Trophoblast cell (in vitro differentiated cells and primary cell): ENCODE data around the gene TBC1D2.

Source experiments
- DNase-seq, 2 donors: peaks; one replicate each; pipeline ENCODE4 v3.0.0-alpha.2; 2016
- H2AFZ ChIP-seq: 2 replicates; pipeline ENCODE4 v1.6.1; 2013; ENCODE audit warnings: low read length, moderate library complexity, mild to moderate bottlenecking; ENCODE audit not compliant: insufficient read depth, poor library complexity
- H2AK5ac ChIP-seq: 2 replicates; pipeline ENCODE4 v1.6.1; 2013; ENCODE audit warnings: mild to moderate bottlenecking, low read length
- H2BK120ac ChIP-seq: 2 replicates; pipeline ENCODE4 v1.6.1; 2013; ENCODE audit warnings: low read length, mild to moderate bottlenecking, moderate library complexity; ENCODE audit not compliant: insufficient read depth, poor library complexity
- H2BK12ac ChIP-seq: 2 replicates; pipeline ENCODE4 v1.6.1; 2013; ENCODE audit warnings: mild to moderate bottlenecking, low read length, moderate library complexity
- H2BK5ac ChIP-seq: 2 replicates; pipeline ENCODE4 v1.6.1; 2013; ENCODE audit warnings: low read length, low read depth, moderate library complexity, mild to moderate bottlenecking; ENCODE audit not compliant: poor library complexity
- H3K14ac ChIP-seq: 2 replicates; pipeline ENCODE4 v1.6.1; 2013; ENCODE audit warnings: mild to moderate bottlenecking, low read length
- H3K18ac ChIP-seq: 2 replicates; pipeline ENCODE4 v1.6.1; 2013; ENCODE audit warnings: mild to moderate bottlenecking, low read length
- H3K23ac ChIP-seq: 2 replicates; pipeline ENCODE4 v1.6.1; 2013; ENCODE audit warnings: low read length
- H3K27ac ChIP-seq: 2 replicates; pipeline ENCODE4 v1.5.1; 2013; ENCODE audit warnings: low read depth, mild to moderate bottlenecking, inconsistent platforms, low read length, moderate library complexity
- H3K27me3 ChIP-seq: 2 replicates; pipeline ENCODE4 v1.6.1; 2013; ENCODE audit warnings: inconsistent platforms, mild to moderate bottlenecking, low read length, moderate library complexity; ENCODE audit not compliant: insufficient read depth
- H3K36me3 ChIP-seq, 2 experiments: 1 replicate in 1 of 2; 2 replicates in 1 of 2; pipeline ENCODE4 v1.6.1; 2013; ENCODE audit warnings: low read length in 2 of 2, mild to moderate bottlenecking in 2 of 2, moderate library complexity in 1 of 2; ENCODE audit not compliant: insufficient read depth in 2 of 2, control insufficient read depth in 1 of 2
- H3K4ac ChIP-seq: 2 replicates; pipeline ENCODE4 v1.6.1; 2013; ENCODE audit warnings: low read depth, mild to moderate bottlenecking, low read length, moderate library complexity
- H3K4me1 ChIP-seq, 2 experiments: 1 replicate in 1 of 2; 2 replicates in 1 of 2; pipeline ENCODE4 v1.6.1; 2013; ENCODE audit warnings: low read length in 2 of 2, mild to moderate bottlenecking in 2 of 2, moderate library complexity in 1 of 2; ENCODE audit not compliant: insufficient read depth in 2 of 2, control insufficient read depth in 1 of 2
- H3K4me2 ChIP-seq: 2 replicates; pipeline ENCODE4 v1.6.1; 2013; ENCODE audit warnings: inconsistent platforms, mild to moderate bottlenecking, low read length, moderate library complexity
- H3K4me3 ChIP-seq: 2 replicates; pipeline ENCODE4 v1.5.1; 2013; ENCODE audit warnings: mild to moderate bottlenecking, low read depth, low read length, inconsistent platforms
- H3K79me1 ChIP-seq: one replicate; pipeline ENCODE4 v1.6.1; 2013; ENCODE audit warnings: low read length
- H3K79me2 ChIP-seq: 2 replicates; pipeline ENCODE4 v1.6.1; 2013; ENCODE audit warnings: low read length, mild to moderate bottlenecking; ENCODE audit not compliant: control insufficient read depth, insufficient read depth, poor library complexity
- H3K9ac ChIP-seq: 2 replicates; pipeline ENCODE4 v1.6.1; 2013; ENCODE audit warnings: mild to moderate bottlenecking, low read length
- H3K9me3 ChIP-seq: 2 replicates; pipeline ENCODE4 v1.6.1; 2013; ENCODE audit warnings: low read depth, mild to moderate bottlenecking, control low read depth, inconsistent platforms, low read length; ENCODE audit not compliant: insufficient read depth
- H4K12ac ChIP-seq: 2 replicates; pipeline ENCODE4 v1.6.1; 2013; ENCODE audit warnings: low read depth, mild to moderate bottlenecking, low read length, moderate library complexity
- H4K8ac ChIP-seq: 2 replicates; pipeline ENCODE4 v1.6.1; 2013; ENCODE audit warnings: low read depth, mild to moderate bottlenecking, low read length, moderate library complexity
- H4K91ac ChIP-seq: one replicate; pipeline ENCODE4 v1.6.1; 2013; ENCODE audit warnings: low read depth, mild to moderate bottlenecking, low read length, moderate library complexity
- WGBS: extraction: QIAGEN DNeasy Blood & Tissue Kit; methylation state at CpG from one replicate; pipeline ENCODE4 v1.1.7; 2013; ENCODE audit warnings: missing lambda C conversion rate; ENCODE audit not compliant: insufficient read length, insufficient coverage; ENCODE audit errors: extremely low coverage; 5-methylcytosine and 5-hydroxymethylcytosine counted together

TBC1D2 gene

DNA sequence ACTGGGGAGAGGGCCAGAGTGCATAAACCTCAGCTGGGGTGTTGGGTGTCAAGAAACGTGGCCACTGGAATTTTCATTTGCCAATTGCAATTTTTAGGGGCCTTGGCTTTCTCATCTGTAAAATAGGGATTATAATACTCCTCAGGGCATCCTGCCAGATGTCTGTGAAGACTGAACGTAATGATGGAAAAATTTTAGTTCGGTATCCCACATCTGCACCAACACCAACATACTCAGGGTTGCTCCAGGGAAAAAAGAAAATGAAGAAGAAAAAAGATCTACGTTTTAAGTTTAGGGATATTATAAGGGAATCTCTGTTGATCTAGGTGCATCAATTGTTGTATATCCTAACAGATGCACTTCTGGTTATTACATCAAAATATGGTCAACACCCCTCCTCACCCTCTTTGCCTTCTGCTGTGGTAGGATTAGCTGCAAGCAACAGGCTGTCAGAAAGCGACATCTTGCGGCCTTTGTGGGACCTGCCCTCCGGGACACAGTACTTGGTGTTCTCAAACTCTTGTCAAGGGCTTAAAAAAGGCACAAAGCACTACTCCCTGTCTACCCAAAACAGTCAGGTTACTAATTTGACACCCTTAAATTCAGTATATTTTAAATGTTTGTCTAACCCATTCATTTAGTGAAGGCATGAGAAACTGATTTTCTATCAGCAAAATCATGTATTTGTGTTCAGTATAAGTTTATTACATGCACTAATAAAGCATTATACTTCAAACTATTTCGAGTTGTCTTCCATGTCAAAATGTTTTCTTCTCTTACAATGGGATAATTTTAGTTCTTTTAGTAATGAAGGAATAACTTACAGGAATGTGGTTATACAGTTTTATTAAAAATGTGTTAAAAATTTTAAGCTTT is 8.3 kb upstream of the TBC1D2 start:
- no peak overlapping the region for H4K91ac ChIP-seq

DNA sequence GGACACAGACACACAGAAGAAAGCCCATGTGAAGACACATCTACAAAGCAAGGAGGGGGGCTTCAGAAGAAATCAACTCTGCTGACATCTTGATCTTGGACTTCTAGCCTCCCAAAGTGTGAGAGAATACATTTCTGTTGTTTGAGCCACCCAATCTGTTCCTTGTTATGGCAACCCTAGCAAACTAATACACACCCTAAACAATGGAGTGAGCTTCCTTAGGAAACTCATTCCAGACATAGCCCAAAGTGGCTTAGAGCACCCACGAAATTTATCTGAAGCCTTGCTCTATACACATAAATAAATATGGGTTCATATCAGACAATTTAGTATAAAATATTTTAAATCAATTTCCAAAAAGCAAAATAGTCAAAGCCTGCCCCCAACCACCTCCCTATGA is 7.6 kb upstream of the TBC1D2 start:
- no peak overlapping the region for H3K23ac ChIP-seq
- no peaks in the 10 kb centered on the region for H3K79me2 ChIP-seq
- no peak overlapping the region for H2BK12ac ChIP-seq
- no peak overlapping the region for H3K4ac ChIP-seq
- no peaks in the 10 kb centered on the region for H3K9me3 ChIP-seq
- no peak overlapping the region for H4K12ac ChIP-seq
- H3K9ac ChIP-seq, result no peak overlapping the region
- H3K4me2 ChIP-seq, result no peak overlapping the region
- H3K4me3 ChIP-seq, result no peak overlapping the region
- H2AFZ ChIP-seq, result no peak overlapping the region
- H2BK5ac ChIP-seq, result no peak overlapping the region
- H3K36me3 ChIP-seq, result no peaks in the 10 kb centered on the region
- H2BK120ac ChIP-seq, result no peak overlapping the region
- WGBS, result no CpG with 5 or more reads among the region's 1 CpG
- no peak overlapping the region for H4K91ac ChIP-seq
- H3K4me1 ChIP-seq, result no peaks in the 10 kb centered on the region
- no peak overlapping the region for H3K27ac ChIP-seq
- H3K27me3 ChIP-seq, result no peaks in the 10 kb centered on the region
- no peak for DNase-seq
- no peak overlapping the region for H3K18ac ChIP-seq
- H2AK5ac ChIP-seq, result no peak overlapping the region
- no peak overlapping the region for H4K8ac ChIP-seq
- no peak overlapping the region for H3K14ac ChIP-seq
- H3K79me1 ChIP-seq, result no peaks in the 10 kb centered on the region

More for the DNA sequence above, 8.3 kb upstream of the TBC1D2 start:
- Histone ChIP-seq H3K4me1 (no peaks in the 10 kb centered on the region), H3K27me3 (no peaks in the 10 kb centered on the region), H3K4me2 (no peak overlapping the region), H3K23ac (no peak overlapping the region), H2BK12ac (no peak overlapping the region), H3K9ac (no peak overlapping the region), H2AK5ac (no peak overlapping the region), H3K79me1 (no peaks in the 10 kb centered on the region), H4K8ac (no peak overlapping the region), H3K4me3 (no peak overlapping the region), H3K9me3 (no peaks in the 10 kb centered on the region), H4K12ac (no peak overlapping the region), H3K36me3 (no peaks in the 10 kb centered on the region), H3K4ac (no peak overlapping the region), H3K79me2 (no peaks in the 10 kb centered on the region), H3K27ac (no peak overlapping the region), H2AFZ (no peak overlapping the region), H3K14ac (no peak overlapping the region), H2BK120ac (no peak overlapping the region), H2BK5ac (no peak overlapping the region), H3K18ac (no peak overlapping the region)
- DNase-seq, result peak; percentile 59 to 87
- no CpG with 5 or more reads among the region's 8 CpGs for WGBS

DNA sequence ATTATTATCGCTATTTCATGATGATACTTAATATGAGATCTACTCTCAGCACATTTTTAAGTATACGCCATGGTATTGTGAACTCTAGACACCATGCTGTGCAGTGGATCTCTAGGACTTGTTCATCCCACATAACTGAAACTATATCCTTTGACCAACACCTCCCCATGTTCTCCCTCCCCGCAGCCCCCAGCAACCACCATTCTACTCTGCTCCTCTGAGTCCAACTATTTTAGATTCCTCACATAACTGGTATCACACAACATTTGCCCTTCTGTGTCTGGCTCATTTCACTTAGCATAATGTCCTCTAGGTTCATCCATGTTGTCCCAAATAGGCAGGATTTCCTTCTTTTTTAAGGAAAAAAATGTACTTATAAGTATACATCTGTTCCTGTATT is 6.6 kb upstream of the TBC1D2 start:
- no peak overlapping the region for H3K9ac ChIP-seq
- H3K9me3 ChIP-seq, result no peaks in the 10 kb centered on the region
- no peak overlapping the region for H2AFZ ChIP-seq
- H4K12ac ChIP-seq, result no peak overlapping the region
- no peak overlapping the region for H2AK5ac ChIP-seq
- no peak overlapping the region for H3K18ac ChIP-seq
- H2BK120ac ChIP-seq, result no peak overlapping the region
- no peak overlapping the region for H3K14ac ChIP-seq
- no peaks in the 10 kb centered on the region for H3K4me1 ChIP-seq
- H3K36me3 ChIP-seq, result no peaks in the 10 kb centered on the region
- no peak overlapping the region for H3K4me3 ChIP-seq
- H3K23ac ChIP-seq, result no peak overlapping the region
- H2BK12ac ChIP-seq, result no peak overlapping the region
- H3K79me1 ChIP-seq, result no peaks in the 10 kb centered on the region
- DNase-seq, result no peak
- H3K4me2 ChIP-seq, result no peak overlapping the region
- H3K27ac ChIP-seq, result no peak overlapping the region
- WGBS, result no CpG with 5 or more reads among the region's 3 CpGs
- H4K8ac ChIP-seq, result no peak overlapping the region
- no peak overlapping the region for H2BK5ac ChIP-seq
- no peaks in the 10 kb centered on the region for H3K27me3 ChIP-seq
- no peaks in the 10 kb centered on the region for H3K79me2 ChIP-seq
- H3K4ac ChIP-seq, result no peak overlapping the region
- no peak overlapping the region for H4K91ac ChIP-seq

- Histone ChIP-seq H3K4me3 (no peak overlapping the region), H3K4ac (no peak overlapping the region), H4K91ac (no peak overlapping the region), H3K9ac (no peak overlapping the region), H3K18ac (no peak overlapping the region), H2BK5ac (no peak overlapping the region), H3K27ac (no peak overlapping the region), H3K4me1 (peaks cover 0 to 4% of the 10 kb centered on the region in 2 experiments), H2AK5ac (no peak overlapping the region), H3K9me3 (no peaks in the 10 kb centered on the region), H2BK120ac (no peak overlapping the region), H3K27me3 (no peaks in the 10 kb centered on the region), H3K79me2 (peaks cover 4% of the 10 kb centered on the region), H4K8ac (no peak overlapping the region), H3K79me1 (peaks cover 9% of the 10 kb centered on the region), H2AFZ (no peak overlapping the region), H3K4me2 (no peak overlapping the region), H3K36me3 (no peaks in the 10 kb centered on the region), H4K12ac (no peak overlapping the region), H2BK12ac (no peak overlapping the region), H3K14ac (no peak overlapping the region), H3K23ac (no peak overlapping the region)
- DNase-seq, result no peak
- WGBS, result no CpG with 5 or more reads among the region's 5 CpGs
Observed at GRCh38 chr9:98260635-98261034, 5.2 kb upstream of the TBC1D2 start.
